HG03520 (cell line): Measurements from ENCODE around the gene VAV2.

Experiments used
- ATAC-seq: cut with Tn5 transposase; IDR thresholded peaks from one replicate; pipeline ENCODE4 v1.9.1; 2021; ENCODE audit warnings: mild to moderate bottlenecking, moderate library complexity; ENCODE audit not compliant: unreplicated experiment

The VAV2 gene

DNA sequence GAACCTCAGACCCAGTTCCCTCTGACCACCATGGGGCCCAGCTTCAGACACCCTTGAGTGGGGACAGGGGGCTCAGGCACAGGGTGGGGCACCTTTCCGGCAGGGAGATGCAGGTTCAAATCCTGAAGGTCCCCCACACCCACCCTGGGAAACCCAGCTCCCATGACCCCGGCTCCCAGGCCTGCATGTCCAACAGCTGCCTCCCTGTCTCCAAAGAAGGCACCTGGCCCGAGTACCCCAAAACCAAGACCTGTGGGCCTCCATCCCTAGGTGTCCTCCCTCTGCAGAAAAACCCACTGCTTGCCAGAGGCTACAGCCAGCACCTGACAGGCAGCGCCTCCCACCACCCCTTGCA lies 38.5 kb downstream of the VAV2 start:
- ATAC-seq: no peak

DNA sequence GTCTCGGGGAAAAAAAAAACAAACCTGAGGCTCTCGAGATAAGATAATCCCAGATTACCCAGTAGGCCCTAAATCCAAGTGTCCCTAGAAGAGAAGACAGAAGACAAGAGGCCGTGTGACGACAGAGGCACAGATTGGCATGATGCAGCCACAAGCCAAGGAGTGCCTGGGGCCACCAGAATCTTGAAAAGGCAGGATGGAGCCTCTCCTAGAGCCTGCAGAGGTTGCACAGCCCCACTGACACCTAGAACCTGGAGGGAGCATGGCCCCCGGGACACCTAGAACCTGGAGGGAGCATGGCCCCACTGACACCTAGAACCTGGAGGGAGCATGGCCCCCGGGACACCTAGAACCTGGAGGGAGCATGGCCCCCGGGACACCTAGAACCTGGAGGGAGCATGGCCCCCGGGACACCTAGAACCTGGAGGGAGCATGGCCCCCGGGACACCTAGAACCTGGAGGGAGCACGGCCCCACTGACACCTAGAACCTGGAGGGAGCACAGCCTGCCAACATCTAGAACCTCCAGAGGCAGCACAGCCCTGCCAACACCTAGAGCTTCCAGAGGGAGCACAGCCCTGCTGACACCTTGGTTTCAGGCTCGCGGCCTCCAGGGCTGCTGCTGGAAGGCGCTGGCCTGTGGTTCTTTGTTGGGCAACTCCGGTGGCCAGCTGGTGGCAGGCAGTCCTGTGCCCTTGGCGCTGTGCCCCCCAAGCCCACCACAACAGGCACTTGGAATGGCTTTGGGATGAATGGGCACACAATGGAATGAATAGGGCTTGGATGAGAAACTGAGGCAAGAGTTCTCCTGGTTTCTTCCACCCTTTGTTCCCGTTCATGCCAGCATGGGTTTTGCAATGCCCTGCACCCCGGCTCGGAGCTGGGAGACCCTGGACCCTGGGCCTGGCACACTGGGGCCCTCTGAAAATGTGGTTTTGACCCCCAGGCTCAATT lies 39.2 kb downstream of the VAV2 start:
- ATAC-seq: no peak

- no peak for ATAC-seq
These were observed 40.9 kb downstream of the VAV2 start for GRCh38 chr9:133951265-133951664.

DNA sequence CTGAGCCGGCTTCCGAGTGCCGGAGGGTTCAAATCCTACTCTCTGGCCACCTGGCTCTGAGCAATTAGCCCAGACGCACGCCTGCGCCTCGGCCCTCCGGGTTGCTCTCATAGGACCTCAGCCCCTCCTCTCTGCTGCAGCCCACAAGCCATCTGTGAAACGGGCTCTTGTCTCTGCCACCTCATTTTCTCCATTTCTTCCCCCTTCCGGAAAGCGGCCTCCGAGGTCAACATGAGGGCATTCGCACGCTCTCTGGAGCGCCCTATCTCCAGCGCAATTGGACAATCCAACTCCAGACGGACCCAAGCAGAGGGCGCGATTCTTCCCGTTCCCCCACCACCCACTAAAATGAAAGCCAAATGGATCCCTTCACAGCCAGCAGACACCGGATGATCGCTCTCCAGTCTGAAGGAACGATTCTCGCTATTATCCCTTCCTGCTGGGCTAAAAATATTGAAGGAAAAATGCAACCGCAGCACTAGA lies 41.5 kb downstream of the VAV2 start:
- ATAC-seq: no peak

- ATAC-seq: no peak
These were observed 41.9 kb downstream of the VAV2 start for GRCh38 chr9:133950192-133950591.

- ATAC-seq: no peak
These were observed 42.5 kb downstream of the VAV2 start for GRCh38 chr9:133949486-133950061.

DNA sequence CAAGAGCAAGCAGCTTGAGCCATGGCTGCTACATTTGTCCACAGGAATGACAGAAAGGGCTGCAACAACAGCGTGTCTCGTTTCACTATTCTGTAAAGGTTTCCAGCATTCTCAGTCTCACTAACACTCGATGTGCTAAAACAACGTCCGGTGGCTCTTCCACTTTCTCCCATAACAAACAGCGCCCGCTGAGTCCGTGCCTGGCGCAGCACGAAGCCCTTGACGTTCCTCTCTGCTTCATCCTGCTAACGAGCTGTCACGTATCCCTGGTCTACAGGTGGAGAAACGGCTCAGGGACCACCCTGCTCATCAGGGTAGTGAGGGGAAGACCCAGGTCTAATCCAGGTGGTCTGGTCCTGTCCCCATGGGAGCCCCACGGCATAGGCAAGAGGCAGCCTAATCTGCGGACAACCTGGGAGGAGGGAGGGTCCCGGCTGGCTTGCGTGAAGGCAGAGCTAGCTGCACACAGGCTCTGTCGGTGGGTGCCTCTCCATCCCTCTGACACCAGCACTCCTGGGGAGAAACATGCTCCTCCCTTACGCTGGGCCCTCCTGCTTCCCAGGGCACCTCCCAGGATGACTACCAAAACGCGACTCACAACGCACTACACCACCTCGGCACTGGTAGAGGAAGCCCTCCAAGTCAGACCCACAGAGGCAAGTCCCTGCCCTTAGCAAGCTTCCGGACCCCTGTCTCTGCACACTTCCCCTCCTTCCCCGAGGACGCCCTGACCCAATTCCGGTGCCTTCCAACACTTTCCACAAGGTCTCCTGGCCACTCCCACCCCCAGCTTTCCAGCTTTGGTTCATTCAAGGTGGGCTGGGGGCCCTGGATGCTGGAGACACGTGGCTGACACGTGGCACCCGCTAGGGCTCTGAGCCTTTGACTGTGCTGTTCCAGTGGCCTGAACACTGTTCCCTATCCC lies 43.3 kb downstream of the VAV2 start:
- no peak for ATAC-seq

- ATAC-seq: no peak
These were observed 44.0 kb downstream of the VAV2 start for GRCh38 chr9:133948131-133948530.

DNA sequence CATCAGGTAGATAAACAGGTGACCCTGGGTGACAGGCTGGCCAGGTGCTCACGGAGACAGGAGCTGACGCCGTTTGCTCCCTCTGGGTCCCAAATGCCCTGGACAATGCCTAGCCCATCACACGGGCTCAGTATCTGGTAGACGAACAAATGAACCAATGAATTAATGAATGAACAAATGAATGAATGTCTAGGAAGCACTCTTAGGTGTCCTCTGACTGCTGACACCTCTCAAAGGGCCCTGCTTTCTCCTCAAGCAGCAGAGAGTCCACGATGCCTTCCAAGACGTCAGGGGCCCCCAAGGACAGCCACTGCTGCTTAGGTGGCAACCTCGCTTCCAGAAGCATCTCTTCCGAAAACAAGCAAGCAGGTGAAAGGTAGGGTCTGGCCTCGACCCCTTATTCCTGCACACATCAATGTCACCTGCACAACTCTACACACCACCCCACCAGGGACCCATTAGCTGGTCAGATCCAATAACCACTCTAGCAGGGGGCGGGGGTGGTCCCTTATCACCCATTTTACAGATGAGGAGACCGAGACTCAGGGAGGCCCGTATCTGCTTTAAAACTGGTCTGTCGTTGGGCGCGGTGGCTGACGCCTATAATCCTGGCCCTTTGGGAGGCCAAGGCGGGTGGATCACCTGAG lies 45.2 kb downstream of the VAV2 start:
- ATAC-seq: no peak

DNA sequence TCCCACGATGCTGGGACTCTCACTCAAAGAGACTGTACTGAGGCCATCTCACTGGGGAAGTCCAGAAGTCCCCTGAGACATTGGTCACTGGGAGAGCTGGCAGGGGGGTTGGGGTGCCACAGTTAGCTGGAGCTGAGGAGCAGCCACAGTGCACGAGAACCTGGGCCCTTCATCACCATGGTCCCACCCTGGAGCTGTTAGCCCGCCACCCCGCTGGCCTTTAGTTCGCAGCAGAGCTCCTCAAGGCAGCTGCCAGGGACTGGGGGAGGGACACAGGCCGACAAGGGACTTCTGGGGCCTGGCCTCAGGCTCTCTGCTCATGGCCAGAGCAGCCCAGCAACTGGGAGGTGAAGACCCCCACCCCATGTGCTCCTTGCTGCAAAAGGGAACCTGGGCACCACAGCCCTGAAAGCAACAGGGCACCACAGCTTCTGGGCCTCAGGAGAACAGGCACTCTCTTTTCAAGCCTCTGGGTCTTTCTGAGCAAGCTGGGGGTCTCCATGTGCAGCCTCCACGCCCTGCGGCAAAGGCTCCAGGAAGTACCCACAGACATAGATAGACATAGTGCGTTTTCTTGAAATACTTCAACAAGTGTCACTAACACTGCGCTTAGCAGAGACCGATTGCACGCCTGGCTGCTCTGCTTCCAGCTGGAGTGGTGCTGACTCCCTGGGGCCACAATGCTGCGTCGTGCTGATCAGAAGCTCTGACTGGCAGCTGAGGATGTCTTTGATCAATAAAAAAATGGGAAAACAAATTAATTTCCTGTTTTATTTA lies 46.0 kb downstream of the VAV2 start:
- ATAC-seq: no peak

GRCh38 chr9:133945314-133945975 lies 46.7 kb downstream of the VAV2 start:
- no peak for ATAC-seq

GRCh38 chr9:133944746-133945135 lies 47.4 kb downstream of the VAV2 start:
- no peak for ATAC-seq

GRCh38 chr9:133943781-133944745 lies 48.1 kb downstream of the VAV2 start:
- ATAC-seq: no peak

- no peak for ATAC-seq
These were observed 48.9 kb downstream of the VAV2 start for GRCh38 chr9:133943036-133943780.

DNA sequence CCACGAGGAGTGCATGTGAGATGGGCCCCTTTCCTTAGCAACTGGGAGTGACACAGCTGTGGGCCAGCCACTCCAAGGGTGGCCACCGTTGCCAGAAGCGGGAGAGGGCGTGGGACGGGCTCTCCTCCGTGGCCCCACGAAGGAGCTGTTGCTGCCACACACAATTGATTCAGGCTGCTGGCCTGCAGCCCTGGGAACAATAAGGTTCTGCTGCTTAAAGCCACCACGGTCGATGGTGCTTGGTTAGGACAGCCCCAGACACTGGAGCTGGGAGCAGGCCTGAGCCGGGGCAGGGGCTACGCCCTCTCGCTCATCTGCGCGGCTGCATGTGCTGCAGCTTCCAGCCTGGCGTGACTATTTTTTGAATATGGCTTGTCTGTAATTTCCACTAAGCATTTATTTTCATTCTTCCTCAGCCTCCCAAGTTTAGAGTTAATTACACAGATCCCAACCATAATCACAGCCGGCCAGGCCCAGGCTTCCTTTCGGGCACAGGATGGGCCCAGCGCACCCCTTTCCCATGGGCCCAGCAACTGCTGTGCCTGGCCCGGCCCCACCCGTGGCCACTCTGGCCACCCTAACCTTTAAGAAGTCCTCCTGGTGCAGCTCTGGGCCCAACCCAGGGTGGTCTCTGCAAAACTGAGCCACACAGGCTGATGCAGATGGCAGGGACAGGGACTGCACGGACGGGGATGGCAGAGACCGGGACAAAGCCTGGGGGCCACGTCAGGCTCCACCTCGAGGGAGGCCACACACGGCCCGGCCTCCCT lies 49.7 kb downstream of the VAV2 start:
- no peak for ATAC-seq

- ATAC-seq: no peak
These were observed 52.3 kb downstream of the VAV2 start for GRCh38 chr9:133939845-133940244.
